ENCODE measurements around the gene FGGY.

FGGY gene

GRCh38 chr1:59413327-59413720, 116.4 kb downstream of the FGGY start:
- Histone ChIP-seq H3K9me3 (replicated peaks in 1 of 11) (no peaks in the 10 kb centered on the region), H3K27ac (no peak overlapping the region; a peak in 1 of 22 replicates), H3K9ac (no peak overlapping the region), H3K4me2 (peak overlapping the region in 4 of 11 experiments; percentile 32 to 76 (median 40); a peak in 6 of 22 replicates), H3K4me3 (no peak overlapping the region), H3K4me1 (peaks cover 0 to 20% (median 5%) of the 10 kb centered on the region in 10 experiments; a peak in 10 of 20 replicates), H4K20me1 (no peaks in the 10 kb centered on the region), H3K36me3 (no peaks in the 10 kb centered on the region), H3K27me3 (no peaks in the 10 kb centered on the region)
- TF ChIP-seq Cebpa-rat (IDR thresholded peaks at IDR 0.05) = no peak

- TF ChIP-seq Cebpa-rat (IDR thresholded peaks at IDR 0.05) = no peak
- no peak overlapping the region for H3K4me3 ChIP-seq
Observed at GRCh38 chr1:59414406-59415133, 117.7 kb downstream of the FGGY start.

GRCh38 chr1:59415286-59415850, 118.5 kb downstream of the FGGY start:
- H3K9ac ChIP-seq = no peak overlapping the region
- no peaks in the 10 kb centered on the region for H3K27me3 ChIP-seq
- TF ChIP-seq Cebpa-rat (IDR thresholded peaks at IDR 0.05) = no peak
- H3K36me3 ChIP-seq = no peaks in the 10 kb centered on the region
- H3K4me3 ChIP-seq = no peak overlapping the region
- no peak overlapping the region for H3K4me2 ChIP-seq
- no peak overlapping the region for H3K27ac ChIP-seq
- no peaks in the 10 kb centered on the region for H3K9me3 ChIP-seq (replicated peaks in 1 of 11)
- H3K4me1 ChIP-seq = peaks cover 0 to 19% (median 5%) of the 10 kb centered on the region in 10 experiments; a peak in 10 of 20 replicates
- H4K20me1 ChIP-seq = no peaks in the 10 kb centered on the region

More at GRCh38 chr1:59414406-59415133, 117.7 kb downstream of the FGGY start:
- Histone ChIP-seq H3K27me3 (no peaks in the 10 kb centered on the region), H3K36me3 (no peaks in the 10 kb centered on the region), H4K20me1 (no peaks in the 10 kb centered on the region), H3K27ac (no peak overlapping the region), H3K9ac (no peak overlapping the region), H3K4me1 (peaks cover 0 to 19% (median 5%) of the 10 kb centered on the region in 10 experiments; a peak in 10 of 20 replicates), H3K4me2 (no peak overlapping the region), H3K9me3 (replicated peaks in 1 of 11) (no peaks in the 10 kb centered on the region)

- no peak overlapping the region for H3K9ac ChIP-seq
- H3K27me3 ChIP-seq = no peaks in the 10 kb centered on the region
- H3K27ac ChIP-seq = no peak overlapping the region
- no peaks in the 10 kb centered on the region for H4K20me1 ChIP-seq
- no peak overlapping the region for H3K4me3 ChIP-seq
- H3K4me1 ChIP-seq = peaks cover 0 to 19% (median 5%) of the 10 kb centered on the region in 10 experiments; a peak in 10 of 20 replicates
- TF ChIP-seq Cebpa-rat (IDR thresholded peaks at IDR 0.05) = no peak
- H3K9me3 ChIP-seq (replicated peaks in 1 of 11) = no peaks in the 10 kb centered on the region
- H3K36me3 ChIP-seq = no peaks in the 10 kb centered on the region
- H3K4me2 ChIP-seq = no peak overlapping the region
Observed at GRCh38 chr1:59415881-59416280, 119.0 kb downstream of the FGGY start.

- Histone ChIP-seq H3K4me1 (peaks cover 0 to 15% (median 4%) of the 10 kb centered on the region in 10 experiments; a peak in 10 of 20 replicates), H3K27ac (no peak overlapping the region)
- no peak for TF ChIP-seq Cebpa-rat (IDR thresholded peaks at IDR 0.05)
Observed at GRCh38 chr1:59417406-59417805, 120.5 kb downstream of the FGGY start.

GRCh38 chr1:59418363-59419144, 121.7 kb downstream of the FGGY start:
- Histone ChIP-seq H3K27me3 (no peaks in the 10 kb centered on the region), H3K9me3 (replicated peaks in 1 of 11) (no peaks in the 10 kb centered on the region), H3K9ac (no peak overlapping the region), H3K4me2 (no peak overlapping the region), H3K27ac (no peak overlapping the region), H4K20me1 (no peaks in the 10 kb centered on the region), H3K4me1 (peaks cover 0 to 5% (median 0%) of the 10 kb centered on the region in 10 experiments; a peak in 3 of 20 replicates), H3K4me3 (no peak overlapping the region), H3K36me3 (no peaks in the 10 kb centered on the region)
- no peak for TF ChIP-seq Cebpa-rat (IDR thresholded peaks at IDR 0.05)

More at GRCh38 chr1:59417406-59417805, 120.5 kb downstream of the FGGY start:
- no peaks in the 10 kb centered on the region for H4K20me1 ChIP-seq
- H3K4me2 ChIP-seq = no peak overlapping the region
- H3K36me3 ChIP-seq = no peaks in the 10 kb centered on the region
- H3K4me3 ChIP-seq = no peak overlapping the region
- no peaks in the 10 kb centered on the region for H3K27me3 ChIP-seq
- no peaks in the 10 kb centered on the region for H3K9me3 ChIP-seq (replicated peaks in 1 of 11)
- H3K9ac ChIP-seq = no peak overlapping the region

- Histone ChIP-seq H3K36me3 (no peaks in the 10 kb centered on the region), H3K4me3 (no peak overlapping the region), H3K27me3 (no peaks in the 10 kb centered on the region), H3K9me3 (replicated peaks in 1 of 11) (no peaks in the 10 kb centered on the region), H4K20me1 (no peaks in the 10 kb centered on the region), H3K4me2 (no peak overlapping the region), H3K9ac (no peak overlapping the region), H3K4me1 (0 out of 20 replicates have a peak, but pooled peaks cover 0 to 4% (median 0%) of the 10 kb centered on the region in 10 experiments), H3K27ac (no peak overlapping the region)
- no peak for TF ChIP-seq Cebpa-rat (IDR thresholded peaks at IDR 0.05)
Observed at GRCh38 chr1:59419361-59420140, 122.7 kb downstream of the FGGY start.

- Histone ChIP-seq H3K27ac (no peak overlapping the region), H3K27me3 (no peaks in the 10 kb centered on the region)
- TF ChIP-seq Cebpa-rat (IDR thresholded peaks at IDR 0.05) = no peak
Observed at GRCh38 chr1:59421232-59421920, 124.5 kb downstream of the FGGY start.

More at GRCh38 chr1:59421232-59421920, 124.5 kb downstream of the FGGY start:
- no peaks in the 10 kb centered on the region for H3K36me3 ChIP-seq
- no peaks in the 10 kb centered on the region for H3K9me3 ChIP-seq (replicated peaks in 1 of 11)
- H3K9ac ChIP-seq = no peak overlapping the region
- no peaks in the 10 kb centered on the region for H4K20me1 ChIP-seq
- H3K4me2 ChIP-seq = no peak overlapping the region
- H3K4me3 ChIP-seq = no peak overlapping the region
- no peaks in the 10 kb centered on the region for H3K4me1 ChIP-seq

All from BLaER1 treated with 17β-estradiol and CSF1 and Interleukin-3, amounts not matched to agents 10 nM and 100 nM (cell line).